ENCODE data around the gene HLA-G.
"Not testable (repeated sequence)": the region's sequence is repeated elsewhere in the genome, so short reads cannot be mapped to it uniquely, and the experiment has no call there.

Gene HLA-G

DNA sequence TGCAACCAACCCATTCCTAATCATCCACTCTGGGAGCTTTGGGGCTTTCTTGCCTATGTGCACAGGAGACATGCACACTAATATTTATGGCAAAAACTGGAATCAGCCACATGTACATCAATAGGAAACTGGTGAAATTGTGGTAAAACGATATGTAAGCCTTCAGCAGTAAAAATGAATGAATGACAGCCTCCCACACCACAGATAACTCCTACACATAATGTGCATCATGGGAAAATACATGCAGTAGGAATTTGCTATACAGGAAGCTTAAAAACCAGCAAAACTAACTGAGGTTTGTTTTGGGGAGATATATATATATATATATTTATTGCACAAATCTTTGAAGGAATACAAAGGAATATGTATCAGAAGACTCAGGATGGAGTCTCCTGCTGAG is 47.6 kb downstream of the HLA-G start:
- no peak for DNase-seq

GRCh38 chr6:29875734-29876133 is 48.1 kb downstream of the HLA-G start:
- DNase-seq: not testable (repeated sequence)
